Naive B cell (primary cell): ENCODE measurements around the gene C20orf173. TPM values are rescaled to one million over a fixed set of nuclear protein-coding genes. Genes with fewer than 3 reads are reported as not detected.

ENCODE experiments used
- ATAC-seq, 2 donors: fragments of 150-1000 bp; cut with Tn5 transposase; 2 replicates each; pipeline ENCODE4 v1.10.0; 2021; ENCODE audit warnings: low read depth in 2 of 2, mild to moderate bottlenecking in 2 of 2, moderate library complexity in 2 of 2
- DNase-seq: peaks from one replicate; pipeline ENCODE4 v3.0.0; 2022
- H3K27ac Mint-ChIP-seq, 6 donors: one replicate each; pipeline ENCODE4 v1.8.0; 2020 to 2022; ENCODE audit warnings: mild to moderate bottlenecking in 6 of 6, mixed read lengths in 6 of 6, moderate library complexity in 5 of 6, inconsistent platforms in 2 of 6
- H3K27me3 Mint-ChIP-seq, 3 donors: one replicate each; pipeline ENCODE4 v1.8.0; 2021 to 2022; ENCODE audit warnings: mixed read lengths in 3 of 3, mild to moderate bottlenecking in 1 of 3
- H3K36me3 Mint-ChIP-seq, 2 donors: one replicate each; pipeline ENCODE4 v1.8.0; 2020 to 2022; ENCODE audit warnings: mixed read lengths in 2 of 2, inconsistent platforms in 1 of 2, mild to moderate bottlenecking in 1 of 2
- H3K4me1 Mint-ChIP-seq, 3 donors: one replicate each; pipeline ENCODE4 v1.8.0; 2020 to 2022; ENCODE audit warnings: mixed read lengths in 3 of 3, inconsistent platforms in 1 of 3, mild to moderate bottlenecking in 1 of 3, moderate library complexity in 1 of 3
- H3K4me3 Mint-ChIP-seq, 8 donors: one replicate each; pipeline ENCODE4 v1.8.0; 2020 to 2022; ENCODE audit warnings: mild to moderate bottlenecking in 8 of 8, mixed read lengths in 8 of 8, moderate library complexity in 8 of 8, inconsistent platforms in 2 of 8
- H3K9me3 Mint-ChIP-seq, 7 donors: one replicate each; pipeline ENCODE4 v1.8.0; 2020 to 2022; ENCODE audit warnings: mixed read lengths in 7 of 7, mild to moderate bottlenecking in 5 of 7, inconsistent platforms in 2 of 7, moderate library complexity in 1 of 7
- polyA plus RNA-seq, 6 donors: library from polyadenylated mRNA; unstranded; fragments of 300-500 nt; fragmentation: Illumina TruSeq; gene quantifications; one replicate each; pipeline ENCODE4 v1.2.3, GENCODE V29; 2021; ENCODE audit warnings: low read depth in 6 of 6

Gene C20orf173
- polyA plus RNA-seq, 6 donors from 2014 or later, result not detected

- H3K4me3 Mint-ChIP-seq, result no peak overlapping the region
- H3K27me3 Mint-ChIP-seq, result no peaks in the 10 kb centered on the region
- no peaks in the 10 kb centered on the region for H3K9me3 Mint-ChIP-seq
- H3K36me3 Mint-ChIP-seq, result peaks cover 8 to 9% of the 10 kb centered on the region in 2 donors
- no peak for DNase-seq
- ATAC-seq, result no peak
- H3K27ac Mint-ChIP-seq, result peak overlapping the region in 3 of 6 donors; percentile 44 to 80 (median 62)
- peaks cover 21 to 29% (median 24%) of the 10 kb centered on the region in 3 donors for H3K4me1 Mint-ChIP-seq
Measured at GRCh38 chr20:35511814-35512420, 17.5 kb downstream of the C20orf173 start.

GRCh38 chr20:35510951-35511735 lies 18.3 kb downstream of the C20orf173 start:
- peaks cover 26 to 37% (median 31%) of the 10 kb centered on the region in 3 donors for H3K4me1 Mint-ChIP-seq
- ATAC-seq, result no peak
- no peaks in the 10 kb centered on the region for H3K9me3 Mint-ChIP-seq
- no peaks in the 10 kb centered on the region for H3K27me3 Mint-ChIP-seq
- peak overlapping the region in 1 of 6 donors; percentile 22 for H3K27ac Mint-ChIP-seq
- peaks cover 8 to 13% of the 10 kb centered on the region in 2 donors for H3K36me3 Mint-ChIP-seq
- DNase-seq, result no peak
- no peak overlapping the region for H3K4me3 Mint-ChIP-seq

GRCh38 chr20:35508493-35509218 lies 20.8 kb downstream of the C20orf173 start:
- H3K27ac Mint-ChIP-seq, result peak overlapping the region in 4 of 6 donors; percentile 43 to 84 (median 52)
- H3K27me3 Mint-ChIP-seq, result no peaks in the 10 kb centered on the region
- H3K4me3 Mint-ChIP-seq, result peak overlapping the region in 5 of 8 donors; percentile 42 to 64 (median 52)
- ATAC-seq (peak; percentile 65 to 70), DNase-seq (no peak)
- H3K9me3 Mint-ChIP-seq, result no peaks in the 10 kb centered on the region
- peaks cover 41 to 52% (median 45%) of the 10 kb centered on the region in 3 donors for H3K4me1 Mint-ChIP-seq
- peaks cover 8 to 37% of the 10 kb centered on the region in 2 donors for H3K36me3 Mint-ChIP-seq

GRCh38 chr20:35506872-35507638 lies 22.4 kb downstream of the C20orf173 start:
- H3K9me3 Mint-ChIP-seq, result no peaks in the 10 kb centered on the region
- H3K27ac Mint-ChIP-seq, result peak overlapping the region in 5 of 6 donors; percentile 0 to 71 (median 61)
- DNase-seq, result no peak
- H3K4me1 Mint-ChIP-seq, result peaks cover 57 to 68% (median 59%) of the 10 kb centered on the region in 3 donors
- ATAC-seq, result no peak
- peak overlapping the region in 7 of 8 donors; percentile 4 to 70 (median 35) for H3K4me3 Mint-ChIP-seq
- no peaks in the 10 kb centered on the region for H3K27me3 Mint-ChIP-seq
- H3K36me3 Mint-ChIP-seq, result peaks cover 20 to 53% of the 10 kb centered on the region in 2 donors

DNA sequence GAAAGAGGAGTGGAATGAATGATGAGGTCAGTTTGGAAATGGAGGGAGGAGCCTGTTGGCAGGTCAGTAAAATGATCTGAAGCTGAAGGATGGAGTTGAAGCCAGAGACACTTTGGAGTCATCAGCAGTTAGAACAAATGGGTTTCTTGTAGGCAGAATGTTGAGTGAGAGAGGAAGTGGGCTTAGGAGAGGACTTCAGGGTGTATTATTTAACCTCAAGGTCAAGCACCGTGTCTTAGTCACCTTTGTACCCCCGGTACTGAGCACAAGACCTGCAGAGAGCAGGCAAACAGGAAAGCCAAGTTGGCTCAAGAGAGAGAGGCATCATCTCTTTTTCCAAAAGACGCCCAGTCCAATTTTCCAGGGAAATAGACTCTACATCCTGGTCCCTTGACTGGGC lies 23.3 kb downstream of the C20orf173 start:
- Mint-ChIP-seq H3K4me3 (peak overlapping the region in 6 of 8 donors; percentile 27 to 69 (median 56)), H3K27me3 (no peaks in the 10 kb centered on the region), H3K9me3 (no peaks in the 10 kb centered on the region), H3K27ac (peak overlapping the region in 5 of 6 donors; percentile 41 to 87 (median 66)), H3K4me1 (peaks cover 63 to 74% (median 64%) of the 10 kb centered on the region in 3 donors), H3K36me3 (peaks cover 15 to 55% of the 10 kb centered on the region in 2 donors)
- DNase-seq (no peak), ATAC-seq (no peak)

DNA sequence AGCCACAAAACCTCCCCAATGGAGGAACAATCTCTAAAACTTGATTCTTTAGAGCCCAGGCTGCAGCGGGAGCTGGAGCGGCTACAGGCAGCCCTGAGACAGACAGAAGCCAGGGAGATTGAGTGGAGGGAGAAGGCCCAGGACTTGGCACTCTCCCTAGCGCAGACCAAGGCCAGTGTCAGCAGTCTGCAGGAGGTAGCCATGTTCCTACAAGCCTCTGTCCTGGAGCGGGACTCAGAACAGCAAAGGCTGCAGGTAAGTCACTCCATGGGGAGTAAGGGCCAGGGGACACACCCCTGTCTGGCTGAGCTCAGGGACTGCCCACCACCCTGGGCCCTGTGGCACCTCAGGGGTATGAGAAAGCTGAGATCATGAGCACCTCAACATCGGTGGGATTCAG lies 24.7 kb downstream of the C20orf173 start:
- Mint-ChIP-seq H3K4me3 (peak overlapping the region in 2 of 8 donors; percentile 51 to 70), H3K27me3 (no peaks in the 10 kb centered on the region), H3K4me1 (peaks cover 66 to 80% (median 71%) of the 10 kb centered on the region in 3 donors), H3K9me3 (no peaks in the 10 kb centered on the region), H3K36me3 (peaks cover 18 to 68% of the 10 kb centered on the region in 2 donors), H3K27ac (peak overlapping the region in 2 of 6 donors; percentile 29 to 61)
- ATAC-seq, result no peak
- DNase-seq, result no peak

GRCh38 chr20:35503841-35504561 lies 25.5 kb downstream of the C20orf173 start:
- H3K4me1 Mint-ChIP-seq, result peaks cover 66 to 77% (median 75%) of the 10 kb centered on the region in 3 donors
- H3K36me3 Mint-ChIP-seq, result peaks cover 24 to 75% of the 10 kb centered on the region in 2 donors
- peak overlapping the region in 2 of 6 donors; percentile 66 to 85 for H3K27ac Mint-ChIP-seq
- DNase-seq (no peak), ATAC-seq (no peak)
- no peaks in the 10 kb centered on the region for H3K27me3 Mint-ChIP-seq
- peak overlapping the region in 1 of 8 donors; percentile 41 for H3K4me3 Mint-ChIP-seq
- H3K9me3 Mint-ChIP-seq, result no peaks in the 10 kb centered on the region

DNA sequence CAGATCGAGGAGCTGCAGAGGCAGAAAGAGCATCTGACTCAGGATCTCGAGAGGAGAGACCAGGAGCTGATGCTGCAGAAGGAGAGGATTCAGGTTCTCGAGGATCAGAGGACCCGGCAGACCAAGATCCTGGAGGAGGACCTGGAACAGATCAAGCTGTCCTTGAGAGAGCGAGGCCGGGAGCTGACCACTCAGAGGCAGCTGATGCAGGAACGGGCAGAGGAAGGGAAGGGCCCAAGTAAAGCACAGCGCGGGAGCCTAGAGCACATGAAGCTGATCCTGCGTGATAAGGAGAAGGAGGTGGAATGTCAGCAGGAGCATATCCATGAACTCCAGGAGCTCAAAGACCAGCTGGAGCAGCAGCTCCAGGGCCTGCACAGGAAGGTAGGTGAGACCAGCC lies 26.2 kb downstream of the C20orf173 start:
- H3K4me1 Mint-ChIP-seq, result peaks cover 59 to 70% (median 69%) of the 10 kb centered on the region in 3 donors
- ATAC-seq, result no peak

GRCh38 chr20:35502352-35502751 lies 27.1 kb downstream of the C20orf173 start:
- Mint-ChIP-seq H3K9me3 (no peaks in the 10 kb centered on the region), H3K36me3 (peaks cover 24 to 81% of the 10 kb centered on the region in 2 donors), H3K4me3 (peak overlapping the region in 7 of 8 donors; percentile 0 to 86 (median 65)), H3K27me3 (no peaks in the 10 kb centered on the region), H3K4me1 (peaks cover 54 to 65% (median 64%) of the 10 kb centered on the region in 3 donors), H3K27ac (peak overlapping the region; percentile 66 to 93 (median 86))
- DNase-seq, result peak; percentile 76
- ATAC-seq, result peak; percentile 97 to 99

More for the DNA sequence above, 26.2 kb downstream of the C20orf173 start:
- Mint-ChIP-seq H3K4me3 (peak overlapping the region in 1 of 8 donors; percentile 65), H3K27me3 (no peaks in the 10 kb centered on the region), H3K27ac (peak overlapping the region in 4 of 6 donors; percentile 66 to 93 (median 86)), H3K36me3 (peaks cover 24 to 76% of the 10 kb centered on the region in 2 donors), H3K9me3 (no peaks in the 10 kb centered on the region)
- DNase-seq, result no peak

DNA sequence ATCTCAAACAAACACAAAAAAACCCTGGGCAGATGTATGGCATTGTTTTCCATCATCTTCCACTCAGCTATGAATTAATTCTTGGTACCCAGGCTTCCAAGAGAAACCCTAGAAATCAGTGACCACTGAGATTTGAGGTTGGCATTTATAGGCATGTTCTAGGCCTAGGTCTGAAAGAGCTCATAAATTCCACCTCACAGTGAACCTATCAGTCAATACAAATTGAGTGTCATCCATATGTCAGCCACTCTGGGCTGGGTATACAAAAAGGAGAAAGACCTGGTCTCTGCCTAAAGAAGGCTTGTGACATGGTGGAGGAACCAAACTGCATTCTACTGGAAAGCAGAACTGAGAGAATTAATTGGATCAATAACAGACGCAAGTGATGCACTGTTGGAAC lies 30.2 kb downstream of the C20orf173 start:
- DNase-seq (no peak), ATAC-seq (no peak)
- peaks cover 32 to 74% of the 10 kb centered on the region in 2 donors for H3K36me3 Mint-ChIP-seq
- peaks cover 42 to 53% (median 49%) of the 10 kb centered on the region in 3 donors for H3K4me1 Mint-ChIP-seq
- no peak overlapping the region for H3K4me3 Mint-ChIP-seq
- peak overlapping the region in 4 of 6 donors; percentile 11 to 92 (median 54) for H3K27ac Mint-ChIP-seq
- no peaks in the 10 kb centered on the region for H3K9me3 Mint-ChIP-seq
- H3K27me3 Mint-ChIP-seq, result no peaks in the 10 kb centered on the region

- Mint-ChIP-seq H3K4me3 (no peak overlapping the region), H3K9me3 (no peaks in the 10 kb centered on the region), H3K4me1 (peaks cover 31 to 44% (median 41%) of the 10 kb centered on the region in 3 donors), H3K27me3 (no peaks in the 10 kb centered on the region), H3K27ac (peak overlapping the region in 1 of 6 donors; percentile 67), H3K36me3 (peaks cover 24 to 62% of the 10 kb centered on the region in 2 donors)
- ATAC-seq (no peak), DNase-seq (no peak)
Measured at GRCh38 chr20:35497780-35498189, 31.7 kb downstream of the C20orf173 start.

DNA sequence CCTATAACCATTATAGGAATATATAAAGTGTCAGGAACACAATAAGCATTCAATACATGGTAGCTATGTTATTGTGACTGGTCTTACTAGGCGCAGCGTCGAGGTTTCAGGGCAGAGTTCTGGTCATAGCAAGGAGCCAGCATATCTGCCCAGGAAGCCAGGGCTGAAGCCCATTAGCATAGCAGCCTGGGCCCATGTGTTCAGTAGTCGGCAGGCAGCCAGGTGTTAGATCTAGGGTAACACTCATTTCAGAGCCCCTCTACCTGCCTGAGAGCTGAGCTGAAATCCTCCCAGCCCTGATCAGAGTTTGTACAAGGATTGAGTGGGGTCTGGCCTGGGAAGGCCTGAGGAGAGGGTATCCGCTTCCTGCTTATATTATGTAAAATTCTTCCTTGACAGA lies 32.1 kb downstream of the C20orf173 start:
- no peak overlapping the region for H3K4me3 Mint-ChIP-seq
- no peaks in the 10 kb centered on the region for H3K9me3 Mint-ChIP-seq
- H3K27me3 Mint-ChIP-seq, result no peaks in the 10 kb centered on the region
- H3K4me1 Mint-ChIP-seq, result peaks cover 31 to 42% (median 41%) of the 10 kb centered on the region in 3 donors
- ATAC-seq (no peak), DNase-seq (no peak)
- peaks cover 20 to 58% of the 10 kb centered on the region in 2 donors for H3K36me3 Mint-ChIP-seq
- H3K27ac Mint-ChIP-seq, result peak overlapping the region in 1 of 6 donors; percentile 67
